ENCODE results near the gene CYB561. TPM values are rescaled to one million over a fixed set of nuclear protein-coding genes. Genes with fewer than 3 reads are reported as not detected.
A peak's percentile ranks its signal among the peaks of the same experiment; 100 is the strongest.

Gene CYB561
- total RNA-seq, 1 donor from 2014 or later, result 49.9 TPM

- peaks cover 6% of the 10 kb centered on the region for H3K4me1 ChIP-seq
- intact Hi-C loops (cut with DNase I), result loop anchor here (10.0 kb wide), 1 partner anchor 195 kb away; no protein-coding TSS in a partner anchor
- no peaks in the 10 kb centered on the region for H3K9me3 ChIP-seq
- H3K27me3 ChIP-seq (ENCODE audit: low read depth), result no peaks in the 10 kb centered on the region
- H3K4me3 ChIP-seq, result no peak overlapping the region
- H3K27ac ChIP-seq, result peak overlapping the region; percentile 11
- ATAC-seq (peak in 1 of 2 donors; percentile 22), DNase-seq (no peak)
- TF ChIP-seq CTCF (IDR thresholded peaks at IDR 0.05), result no peak
- H3K36me3 ChIP-seq, result peaks cover 69% of the 10 kb centered on the region
These were observed 25.9 kb downstream of the CYB561 start for GRCh38 chr17:63419949-63420867.

GRCh38 chr17:63419398-63419797, 26.7 kb downstream of the CYB561 start:
- TF ChIP-seq CTCF (IDR thresholded peaks at IDR 0.05), result no peak
- no peak overlapping the region for H3K27ac ChIP-seq
- H3K4me1 ChIP-seq, result peaks cover 6% of the 10 kb centered on the region
- ATAC-seq, result no peak
- H3K27me3 ChIP-seq (ENCODE audit: low read depth), result no peaks in the 10 kb centered on the region
- no peaks in the 10 kb centered on the region for H3K9me3 ChIP-seq
- H3K36me3 ChIP-seq, result peaks cover 77% of the 10 kb centered on the region
- intact Hi-C loops (cut with DNase I), result no loop called here
- no peak overlapping the region for H3K4me3 ChIP-seq
- DNase-seq, result no peak

- DNase-seq (no peak), ATAC-seq (no peak)
- H3K9me3 ChIP-seq, result no peaks in the 10 kb centered on the region
- no peak for TF ChIP-seq CTCF (IDR thresholded peaks at IDR 0.05)
- peaks cover 6% of the 10 kb centered on the region for H3K4me1 ChIP-seq
- peaks cover 86% of the 10 kb centered on the region for H3K36me3 ChIP-seq
- no peaks in the 10 kb centered on the region for H3K27me3 ChIP-seq (ENCODE audit: low read depth)
- H3K4me3 ChIP-seq, result no peak overlapping the region
- no peak overlapping the region for H3K27ac ChIP-seq
- intact Hi-C loops (cut with DNase I), result no loop called here
These were observed 27.6 kb downstream of the CYB561 start for GRCh38 chr17:63418540-63418939.

- H3K4me1 ChIP-seq, result no peaks in the 10 kb centered on the region
- no peak for TF ChIP-seq CTCF (IDR thresholded peaks at IDR 0.05)
These were observed 31.9 kb downstream of the CYB561 start for GRCh38 chr17:63414222-63414621.

GRCh38 chr17:63413128-63413527, 33.0 kb downstream of the CYB561 start:
- intact Hi-C loops (cut with DNase I), result no loop called here
- Histone ChIP-seq H3K27ac (no peak overlapping the region), H3K4me3 (no peak overlapping the region), H3K4me1 (no peaks in the 10 kb centered on the region), H3K9me3 (no peaks in the 10 kb centered on the region), H3K36me3 (peaks cover 85% of the 10 kb centered on the region), H3K27me3 (ENCODE audit: low read depth) (no peaks in the 10 kb centered on the region)
- ATAC-seq, result no peak
- no peak for DNase-seq
- no peak for TF ChIP-seq CTCF (IDR thresholded peaks at IDR 0.05)

More at GRCh38 chr17:63414222-63414621, 31.9 kb downstream of the CYB561 start:
- Histone ChIP-seq H3K36me3 (peaks cover 86% of the 10 kb centered on the region), H3K27ac (no peak overlapping the region), H3K4me3 (no peak overlapping the region), H3K27me3 (ENCODE audit: low read depth) (no peaks in the 10 kb centered on the region), H3K9me3 (no peaks in the 10 kb centered on the region)
- ATAC-seq (no peak), DNase-seq (no peak)
- intact Hi-C loops (cut with DNase I), result no loop called here

Data from lower lobe of right lung (tissue), 2 donors.